ENCODE data around the gene E2F3. TPM values are rescaled to one million over a fixed set of nuclear protein-coding genes. Genes with fewer than 3 reads are reported as not detected.

E2F3 gene
- total RNA-seq, 1 experiment from 2014 or later: 15.4 TPM

- Histone ChIP-seq H3K4me1 (peaks cover 25% of the 10 kb centered on the region), H3K27me3 (replicated peaks; ENCODE audit: control insufficient read depth, insufficient read depth, low read length) (no peaks in the 10 kb centered on the region), H3K36me3 (ENCODE audit: control insufficient read depth, insufficient read depth, low read length) (no peaks in the 10 kb centered on the region), H3K9me3 (no peaks in the 10 kb centered on the region), H3K4me3 (ENCODE audit: low read depth, low read length) (no peak overlapping the region)
- Mint-ChIP-seq H3K27ac (ENCODE audit: unreplicated experiment) (no peak overlapping the region), H3K36me3 (ENCODE audit: insufficient read depth, unreplicated experiment) (no peaks in the 10 kb centered on the region), H3K4me3 (ENCODE audit: unreplicated experiment) (no peak overlapping the region), H3K27me3 (ENCODE audit: insufficient read depth, unreplicated experiment) (no peaks in the 10 kb centered on the region), H3K9me3 (ENCODE audit: unreplicated experiment) (peaks cover 20% of the 10 kb centered on the region), H3K4me1 (ENCODE audit: low read depth, unreplicated experiment) (peaks cover 22% of the 10 kb centered on the region)
- ChIA-PET POLR2A (no interaction called here), CTCF (interaction anchor here (0.7 kb wide), 1 partner anchor 33 kb away, joined by 3 read pairs; no protein-coding TSS in a partner anchor)
- intact Hi-C loops (cut with micrococcal nuclease; ENCODE audit: unreplicated experiment): no loop called here
- no peak for TF ChIP-seq CTCF (IDR thresholded peaks at IDR 0.05; ENCODE audit: insufficient read depth in 1 of 2, low read depth in 1 of 2, low read length in 1 of 2, severe bottlenecking in 1 of 2, unreplicated experiment in 1 of 2)
- no TSS peak for BruUV-seq (replicated peaks)
- no peak for DNase-seq
Measured at GRCh38 chr6:20367743-20368485, 33.8 kb upstream of the E2F3 start.

DNA sequence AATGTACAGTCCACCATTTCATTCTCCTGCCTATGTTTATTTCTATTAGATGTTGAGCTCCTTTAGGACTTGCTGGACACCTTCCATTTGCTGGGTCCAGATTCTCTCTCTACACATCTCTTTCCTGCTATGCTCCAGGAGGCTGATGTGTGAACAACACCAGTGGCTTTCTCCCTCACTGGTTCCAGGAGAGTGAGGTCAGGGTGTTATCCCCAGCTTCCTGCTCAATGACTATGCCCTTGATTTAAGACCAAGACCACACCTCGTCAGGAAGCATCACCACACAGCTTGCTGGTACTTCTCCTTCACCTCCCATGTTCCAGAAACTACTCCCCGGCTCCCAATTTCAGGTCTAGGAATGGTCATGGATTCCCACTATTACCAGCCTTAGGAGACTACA is 31.3 kb upstream of the E2F3 start:
- H3K36me3 Mint-ChIP-seq (ENCODE audit: insufficient read depth, unreplicated experiment): no peaks in the 10 kb centered on the region
- intact Hi-C loops (cut with micrococcal nuclease; ENCODE audit: unreplicated experiment): no loop called here
- BruUV-seq (replicated peaks): no TSS peak

DNA sequence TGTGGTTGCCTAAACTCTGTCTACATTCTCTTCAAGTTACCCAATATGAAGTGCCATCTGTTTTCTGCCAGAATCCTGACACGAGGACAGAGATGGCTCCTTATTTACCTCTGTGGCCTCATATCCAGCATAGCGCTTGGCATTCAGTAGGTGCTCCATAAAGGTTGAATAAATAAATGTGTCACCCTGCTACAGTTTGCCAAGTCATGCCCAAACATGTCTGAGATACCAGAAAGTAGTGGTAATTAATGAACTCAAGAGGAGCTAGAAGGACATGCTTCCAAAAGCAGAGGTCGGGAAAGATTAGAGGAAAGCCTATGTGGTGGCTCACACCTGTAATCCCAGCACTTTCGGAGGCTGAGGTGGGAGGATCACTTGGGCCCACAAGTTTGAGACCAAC is 30.9 kb upstream of the E2F3 start:
- Mint-ChIP-seq H3K27ac (ENCODE audit: unreplicated experiment) (no peak overlapping the region), H3K9me3 (ENCODE audit: unreplicated experiment) (peaks cover 20% of the 10 kb centered on the region), H3K27me3 (ENCODE audit: insufficient read depth, unreplicated experiment) (no peaks in the 10 kb centered on the region), H3K36me3 (ENCODE audit: insufficient read depth, unreplicated experiment) (no peaks in the 10 kb centered on the region), H3K4me3 (ENCODE audit: unreplicated experiment) (no peak overlapping the region), H3K4me1 (ENCODE audit: low read depth, unreplicated experiment) (peaks cover 22% of the 10 kb centered on the region)
- ChIA-PET CTCF (no interaction called here), POLR2A (no interaction called here)
- Histone ChIP-seq H3K27me3 (replicated peaks; ENCODE audit: control insufficient read depth, insufficient read depth, low read length) (no peaks in the 10 kb centered on the region), H3K4me1 (peaks cover 18% of the 10 kb centered on the region), H3K4me3 (ENCODE audit: low read depth, low read length) (no peak overlapping the region), H3K36me3 (ENCODE audit: control insufficient read depth, insufficient read depth, low read length) (no peaks in the 10 kb centered on the region), H3K9me3 (no peaks in the 10 kb centered on the region)
- no peak for DNase-seq
- no peak for TF ChIP-seq CTCF (IDR thresholded peaks at IDR 0.05; ENCODE audit: insufficient read depth in 1 of 2, low read depth in 1 of 2, low read length in 1 of 2, severe bottlenecking in 1 of 2, unreplicated experiment in 1 of 2)
- no TSS peak for BruUV-seq (replicated peaks)
- intact Hi-C loops (cut with micrococcal nuclease; ENCODE audit: unreplicated experiment): no loop called here

More for the DNA sequence above, 31.3 kb upstream of the E2F3 start:
- Mint-ChIP-seq H3K27ac (ENCODE audit: unreplicated experiment) (no peak overlapping the region), H3K9me3 (ENCODE audit: unreplicated experiment) (peaks cover 20% of the 10 kb centered on the region), H3K4me3 (ENCODE audit: unreplicated experiment) (no peak overlapping the region), H3K4me1 (ENCODE audit: low read depth, unreplicated experiment) (peaks cover 22% of the 10 kb centered on the region), H3K27me3 (ENCODE audit: insufficient read depth, unreplicated experiment) (no peaks in the 10 kb centered on the region)
- Histone ChIP-seq H3K4me3 (ENCODE audit: low read depth, low read length) (no peak overlapping the region), H3K36me3 (ENCODE audit: control insufficient read depth, insufficient read depth, low read length) (no peaks in the 10 kb centered on the region), H3K4me1 (peaks cover 20% of the 10 kb centered on the region), H3K27me3 (replicated peaks; ENCODE audit: control insufficient read depth, insufficient read depth, low read length) (no peaks in the 10 kb centered on the region), H3K9me3 (no peaks in the 10 kb centered on the region)
- ChIA-PET POLR2A (no interaction called here), CTCF (no interaction called here)
- no peak for TF ChIP-seq CTCF (IDR thresholded peaks at IDR 0.05; ENCODE audit: insufficient read depth in 1 of 2, low read depth in 1 of 2, low read length in 1 of 2, severe bottlenecking in 1 of 2, unreplicated experiment in 1 of 2)
- DNase-seq: no peak

All from Caco-2 (cell line).